Activated T-cell treated with anti-CD3 and anti-CD28 coated beads for 24 hours (primary cell): ENCODE results near the gene ASAP3.

ENCODE experiments used
- DNase-seq: peaks from one replicate; pipeline ENCODE4 v3.0.0-alpha.2; 2020; ENCODE audit warnings: low read depth

ASAP3 gene

DNA sequence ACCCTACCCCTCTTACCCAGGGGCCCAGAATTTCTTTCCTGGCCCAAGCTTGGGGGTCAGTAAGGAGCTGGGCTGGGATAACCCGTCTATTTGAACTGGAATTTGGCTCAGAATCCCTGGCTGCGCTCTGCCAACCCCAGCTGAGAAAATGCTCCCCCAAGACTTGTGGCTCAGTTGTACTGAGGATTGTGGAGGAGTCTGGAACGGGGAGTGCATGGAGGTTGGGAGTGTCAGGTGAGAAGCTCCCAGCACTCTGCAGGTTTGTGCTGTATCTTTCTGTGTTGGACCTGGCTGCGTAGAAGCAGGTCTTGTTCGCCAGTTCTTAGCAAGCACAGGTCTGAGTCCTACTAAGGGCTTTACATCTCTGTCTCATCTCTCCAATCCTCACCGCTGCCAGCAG, 61.0 kb downstream of the ASAP3 start:
- DNase-seq = no peak

DNA sequence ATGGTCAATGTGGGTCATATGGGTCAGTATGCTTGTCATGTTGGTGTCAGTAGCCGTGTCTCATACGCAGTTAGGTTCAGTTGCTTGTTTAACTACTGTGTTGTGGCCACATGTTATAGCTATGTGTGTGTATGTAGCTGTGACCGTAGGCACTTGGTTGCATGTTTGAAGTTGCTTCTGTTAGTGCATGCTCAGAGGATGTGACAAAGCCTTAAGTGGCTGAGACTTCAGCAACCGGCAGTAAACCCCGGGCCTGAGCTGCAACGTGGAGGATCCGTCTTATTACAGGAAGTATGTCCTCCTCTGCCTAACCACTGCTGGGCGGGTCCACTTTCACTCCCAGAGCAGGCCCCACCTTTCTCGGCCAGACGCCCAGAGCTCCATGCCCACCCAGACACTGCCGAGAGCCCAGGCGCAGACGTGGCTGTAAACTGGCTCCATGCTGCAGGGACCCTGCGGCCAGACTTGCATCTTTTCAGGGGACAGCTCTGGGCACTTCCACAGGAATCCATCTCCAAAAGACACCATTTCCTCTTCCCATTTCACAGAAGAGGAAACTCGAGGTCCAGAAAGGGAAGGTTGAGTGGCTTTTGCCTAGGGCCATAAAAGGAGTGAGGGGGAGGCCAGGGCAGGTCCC, 61.6 kb downstream of the ASAP3 start:
- DNase-seq = no peak

DNA sequence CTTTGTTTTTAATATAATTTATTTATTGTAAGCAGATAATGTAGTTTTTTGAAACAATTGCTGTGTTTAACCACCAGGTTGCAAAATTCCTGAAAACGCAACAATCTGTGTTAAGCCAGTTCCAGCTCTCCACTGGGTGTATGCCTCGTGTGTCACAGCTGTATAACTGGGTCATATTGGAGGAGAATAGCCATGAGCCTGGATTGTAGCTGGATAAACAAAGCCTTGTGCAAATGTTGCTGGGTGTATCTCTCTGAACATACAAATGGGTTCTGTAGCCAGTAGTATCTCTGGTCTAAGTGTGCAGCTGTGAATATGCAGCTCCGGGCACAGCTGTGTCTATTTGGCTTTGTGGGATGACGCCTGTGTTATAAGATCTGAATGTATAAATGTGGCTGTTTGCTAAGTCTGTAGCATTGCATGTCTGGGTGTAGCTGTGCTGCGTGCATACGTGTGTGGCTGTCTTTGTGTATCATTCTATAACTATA, 62.2 kb downstream of the ASAP3 start:
- DNase-seq = no peak

DNA sequence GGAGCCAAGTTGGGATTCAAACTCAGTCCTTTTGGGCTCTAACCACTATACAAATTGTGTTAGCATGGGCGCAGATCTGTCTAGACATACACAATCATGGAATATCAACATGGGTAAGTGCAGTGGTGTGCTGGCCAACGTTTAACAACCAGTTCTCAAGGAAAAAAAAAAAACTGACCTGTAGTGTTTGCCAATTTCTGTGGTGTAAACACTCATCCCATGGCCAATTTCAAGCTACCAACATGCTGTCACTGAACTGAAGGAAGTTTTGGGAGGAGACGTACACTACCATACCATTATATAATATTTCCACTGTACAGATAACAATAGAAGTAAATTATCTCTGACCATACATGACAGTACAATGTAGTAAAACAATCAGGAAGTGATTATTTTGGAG, 62.6 kb downstream of the ASAP3 start:
- DNase-seq = no peak

DNA sequence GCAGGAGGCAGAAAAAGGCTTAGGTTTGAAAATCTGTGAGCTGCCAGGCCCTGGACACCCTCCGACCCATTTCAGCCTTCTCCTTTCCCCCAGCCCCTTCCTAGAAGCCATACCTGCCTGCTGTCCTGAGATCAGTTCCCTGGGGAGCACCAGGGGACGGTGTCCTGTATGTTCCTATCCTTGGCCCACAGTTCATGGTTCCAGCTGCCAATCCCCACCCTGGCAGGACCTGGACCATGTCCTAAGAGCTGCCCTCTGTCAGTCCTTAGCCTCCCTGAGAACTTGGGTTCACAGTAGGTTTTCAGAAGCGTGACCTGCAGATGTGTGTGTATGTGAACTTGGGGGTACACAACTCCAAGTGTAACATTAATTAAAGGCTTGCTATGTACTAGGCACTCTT, 63.2 kb downstream of the ASAP3 start:
- DNase-seq = no peak

DNA sequence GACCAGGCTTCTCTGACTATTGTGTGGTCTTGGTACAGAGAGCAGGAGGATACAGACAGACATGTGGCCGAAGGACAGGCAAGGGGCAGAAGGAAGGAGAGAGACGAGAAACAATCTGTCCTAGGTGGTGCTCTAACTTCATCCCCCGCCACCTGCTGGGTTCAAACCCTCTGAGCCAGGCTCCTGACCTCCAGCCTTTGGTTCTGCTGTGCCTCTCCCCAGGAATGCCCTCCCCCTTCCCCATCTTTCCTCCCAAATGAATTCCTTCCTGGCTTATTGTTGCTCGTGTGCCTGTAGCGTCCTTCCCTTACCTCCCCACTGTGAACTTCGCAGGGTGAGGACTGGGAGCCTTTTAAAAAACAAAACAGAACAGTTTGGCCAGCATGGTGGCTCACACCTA, 64.8 kb downstream of the ASAP3 start:
- no peak for DNase-seq

DNA sequence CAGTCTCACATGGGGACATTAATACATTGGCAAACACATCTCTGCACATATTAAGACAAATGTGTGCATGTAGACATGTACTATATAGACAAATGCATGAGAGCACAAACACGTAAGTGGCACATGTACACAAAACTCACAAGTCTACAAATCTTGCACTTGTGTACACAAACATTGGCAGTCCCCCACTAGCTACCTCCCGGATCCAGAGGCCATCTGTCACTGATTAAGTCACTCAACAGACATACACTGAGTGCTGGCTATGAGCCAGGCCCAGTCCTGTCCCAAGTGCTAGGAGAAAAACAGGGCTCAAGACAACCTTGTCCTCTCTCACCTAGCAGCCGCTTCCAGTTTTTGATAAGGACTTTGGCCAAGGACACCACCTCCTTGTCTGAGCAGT, 66.4 kb downstream of the ASAP3 start:
- DNase-seq = no peak

DNA sequence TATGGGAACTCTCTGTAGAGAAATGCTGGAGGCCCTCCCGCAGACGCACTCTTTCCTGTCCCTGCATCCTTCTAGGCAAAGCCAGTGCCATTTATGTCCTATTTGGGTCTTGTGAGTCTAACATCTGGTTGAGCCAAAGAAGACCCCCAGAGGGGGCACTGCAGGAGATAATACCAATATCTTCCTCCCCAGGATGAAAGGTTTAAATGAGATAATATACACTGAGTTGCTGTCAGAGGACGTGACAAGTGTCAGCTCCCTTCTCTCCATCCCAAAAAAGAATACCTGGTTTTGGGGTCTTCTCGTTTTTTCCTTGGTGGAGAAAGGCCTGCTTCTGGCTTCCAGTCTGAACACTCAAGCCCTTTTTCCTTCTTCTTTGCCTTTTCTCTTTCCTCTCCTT, 67.0 kb downstream of the ASAP3 start:
- DNase-seq = no peak

DNA sequence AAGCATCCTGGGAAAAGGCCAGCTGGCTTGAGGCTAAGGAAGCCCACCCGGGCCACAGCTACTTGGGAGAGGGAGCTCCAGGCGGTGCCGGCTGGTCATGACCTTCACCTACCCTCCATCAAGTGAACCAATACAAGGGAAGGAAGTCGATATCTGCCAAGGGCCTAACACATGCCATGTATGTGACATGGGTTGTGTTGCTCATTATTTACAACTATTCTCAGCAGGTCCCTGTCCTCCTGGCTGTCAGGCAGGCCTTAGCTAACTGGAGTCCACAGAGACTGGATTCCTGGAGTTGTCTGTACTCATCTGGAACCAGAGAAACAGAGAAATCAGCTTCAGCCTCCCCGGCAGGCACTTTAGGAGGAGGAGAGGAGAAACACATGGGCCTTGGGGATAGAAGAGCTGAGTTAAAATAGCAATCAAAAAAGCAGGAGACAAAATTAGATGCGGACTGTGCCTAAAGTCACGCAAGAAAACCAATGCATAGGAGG, 75.1 kb downstream of the ASAP3 start:
- no peak for DNase-seq

DNA sequence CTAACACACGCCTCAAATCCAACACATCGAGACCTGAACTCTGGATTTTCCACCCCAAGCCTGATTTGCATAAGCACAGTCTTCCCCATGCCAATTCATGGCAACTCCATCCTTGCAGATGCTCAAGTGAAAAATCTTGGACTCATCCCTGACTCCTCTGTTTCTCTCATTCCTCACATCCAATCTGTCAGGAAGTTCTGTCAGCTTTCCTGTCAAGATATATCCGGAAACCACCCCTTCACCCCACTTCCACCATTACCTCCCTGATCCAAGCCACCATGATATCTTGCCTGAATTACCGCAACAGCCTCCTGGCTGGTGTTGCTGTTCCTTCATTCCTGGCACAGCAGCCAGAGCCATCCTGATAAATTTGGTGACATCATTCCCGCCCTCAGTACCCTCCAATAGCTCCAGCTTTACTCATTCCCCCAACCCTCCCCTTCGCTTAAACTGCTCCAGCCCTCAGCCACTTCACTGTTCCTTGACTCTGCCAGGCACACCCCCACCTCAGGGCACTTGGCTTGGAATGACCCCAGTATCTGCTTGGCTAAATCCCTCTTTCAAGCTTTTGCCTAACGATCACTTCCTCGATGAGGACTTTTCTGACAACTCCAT, 76.9 kb downstream of the ASAP3 start:
- no peak for DNase-seq

DNA sequence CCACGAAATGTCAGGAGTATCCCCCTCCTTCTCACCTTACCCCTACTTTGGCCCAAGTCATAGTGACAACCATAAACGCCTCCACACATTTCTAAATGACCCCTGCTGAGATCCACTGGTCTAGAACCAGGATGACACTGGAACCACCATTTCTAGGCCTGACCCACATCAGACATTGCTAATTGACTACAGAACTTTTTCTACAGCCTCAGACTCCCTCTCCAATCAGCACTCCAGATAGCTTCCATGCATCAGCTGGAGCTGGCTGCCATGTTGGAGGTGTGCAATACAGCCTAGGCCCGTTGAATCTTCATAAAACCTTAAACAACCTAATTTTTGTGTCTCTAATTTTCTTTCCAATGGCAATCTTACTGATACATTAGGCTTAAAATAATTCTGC, 78.0 kb downstream of the ASAP3 start:
- DNase-seq = no peak

DNA sequence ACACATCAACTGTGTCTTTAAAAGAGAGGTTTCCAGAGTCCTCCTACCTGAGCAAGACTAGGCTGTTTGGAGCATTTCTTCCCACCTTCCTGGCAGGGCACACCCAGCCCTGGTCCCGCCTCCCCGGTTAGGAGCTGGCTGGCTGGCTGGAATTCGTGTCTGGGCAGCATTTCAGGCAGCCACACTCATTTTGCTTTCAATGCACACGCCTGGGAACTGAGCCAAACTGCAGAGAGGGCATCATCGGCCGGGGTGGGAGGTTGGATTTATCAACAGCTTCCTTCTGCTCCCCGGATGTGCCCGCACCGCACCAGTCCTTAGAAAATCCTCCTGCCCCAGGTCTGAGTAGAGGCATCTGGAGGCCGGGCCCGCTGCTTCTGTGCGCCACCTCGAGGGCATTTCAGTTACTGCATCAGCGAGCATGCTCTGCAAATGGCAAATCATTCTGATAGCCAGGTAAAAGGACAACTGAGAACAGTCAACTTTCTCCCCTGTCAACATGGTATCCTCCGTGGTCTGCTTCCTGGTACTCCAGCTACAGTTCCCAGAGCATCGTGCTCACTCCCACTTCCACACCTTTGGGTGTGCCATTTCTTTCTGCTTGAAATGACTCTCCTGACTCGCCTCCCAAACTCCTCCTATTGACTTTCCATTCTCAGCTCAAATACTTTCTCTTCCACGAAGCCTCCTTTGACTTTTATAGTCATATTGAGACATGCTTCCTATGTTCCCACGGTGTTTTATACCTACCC, 80.1 kb downstream of the ASAP3 start:
- peak; percentile 78 for DNase-seq

DNA sequence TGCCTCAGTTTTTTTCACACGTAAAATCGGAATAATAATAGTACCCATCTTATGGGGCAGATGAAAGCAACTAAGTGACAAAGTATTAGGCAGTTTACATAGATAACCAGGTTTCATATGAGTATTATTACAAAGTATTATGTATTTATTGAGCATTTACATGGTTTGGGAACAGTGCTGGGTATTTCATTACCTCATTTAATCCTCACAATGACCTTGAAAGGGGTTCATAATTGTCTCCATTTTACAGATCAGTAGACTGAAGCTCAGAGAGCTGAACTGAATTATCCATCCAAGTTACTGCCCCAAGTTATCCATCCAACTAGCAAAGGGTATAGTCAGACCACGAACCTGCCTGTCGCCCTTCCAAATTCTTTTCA, 80.6 kb downstream of the ASAP3 start:
- no peak for DNase-seq

DNA sequence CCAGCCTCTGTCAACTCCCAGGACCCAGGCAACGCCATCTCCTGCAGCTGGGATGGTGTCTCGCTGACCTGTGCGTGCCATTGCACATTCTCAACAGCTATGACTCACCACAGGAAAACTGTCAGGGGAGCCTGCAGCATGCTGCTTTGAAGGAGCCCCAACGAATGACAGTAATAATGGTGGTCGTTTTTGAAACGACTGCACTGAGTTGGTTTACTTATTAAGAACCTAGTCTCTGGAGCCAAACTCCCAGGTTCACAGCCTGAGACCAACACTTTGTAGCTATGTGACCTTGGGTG, 81.0 kb downstream of the ASAP3 start:
- no peak for DNase-seq

DNA sequence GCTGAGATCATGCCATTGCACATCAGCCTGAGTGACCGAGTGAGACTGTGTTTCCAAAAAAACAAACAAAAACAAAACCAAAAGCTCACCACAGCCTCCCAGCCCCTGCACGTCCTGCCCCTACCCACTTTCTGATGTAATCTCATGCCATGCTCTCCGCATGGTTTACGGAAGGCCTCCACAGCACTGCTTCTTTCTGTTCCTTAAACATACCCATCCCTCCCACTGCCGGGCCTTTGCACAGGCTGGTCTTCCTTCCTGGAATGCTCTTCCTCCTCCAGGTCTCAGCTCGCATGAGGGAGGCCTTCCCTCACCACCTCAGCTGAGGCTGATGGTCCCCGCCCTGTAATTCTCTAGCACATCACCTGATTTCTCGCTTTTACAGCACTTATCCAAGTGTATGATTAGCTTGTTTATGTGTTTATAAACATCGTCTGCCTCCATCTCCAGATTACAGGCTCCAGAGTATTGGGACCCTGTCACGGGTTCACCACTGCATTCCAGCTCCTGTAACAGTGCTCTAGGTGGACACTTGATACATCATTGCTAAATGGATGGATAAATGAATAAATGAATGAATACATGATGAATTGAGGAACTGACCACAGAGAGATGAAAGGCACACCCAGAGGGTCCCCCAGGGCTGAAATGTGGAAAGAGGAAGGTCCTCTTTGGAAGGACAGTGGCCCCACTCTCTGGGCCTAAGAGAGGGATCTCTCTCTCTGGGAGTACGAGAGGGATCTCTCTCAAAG, 81.5 kb downstream of the ASAP3 start:
- no peak for DNase-seq

DNA sequence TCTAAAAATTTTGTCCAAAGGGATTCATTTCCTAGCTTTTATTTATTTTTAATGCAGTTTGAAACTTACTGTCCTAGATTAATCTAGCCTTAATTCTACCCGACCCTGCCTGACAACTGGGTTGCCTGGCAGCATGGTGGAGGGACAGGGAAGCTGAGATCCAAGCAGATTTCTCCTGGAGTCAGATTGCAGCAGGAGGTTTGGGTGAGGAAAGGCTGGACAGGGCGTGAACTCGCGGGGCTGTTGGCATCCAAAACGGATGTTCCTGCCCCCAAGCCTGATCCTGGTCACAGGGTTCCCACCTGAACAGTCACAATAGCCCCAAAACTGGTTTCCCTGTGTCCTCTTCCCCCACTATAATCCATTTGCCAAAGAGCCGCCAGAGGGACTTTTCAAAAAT, 82.7 kb downstream of the ASAP3 start:
- DNase-seq = no peak

DNA sequence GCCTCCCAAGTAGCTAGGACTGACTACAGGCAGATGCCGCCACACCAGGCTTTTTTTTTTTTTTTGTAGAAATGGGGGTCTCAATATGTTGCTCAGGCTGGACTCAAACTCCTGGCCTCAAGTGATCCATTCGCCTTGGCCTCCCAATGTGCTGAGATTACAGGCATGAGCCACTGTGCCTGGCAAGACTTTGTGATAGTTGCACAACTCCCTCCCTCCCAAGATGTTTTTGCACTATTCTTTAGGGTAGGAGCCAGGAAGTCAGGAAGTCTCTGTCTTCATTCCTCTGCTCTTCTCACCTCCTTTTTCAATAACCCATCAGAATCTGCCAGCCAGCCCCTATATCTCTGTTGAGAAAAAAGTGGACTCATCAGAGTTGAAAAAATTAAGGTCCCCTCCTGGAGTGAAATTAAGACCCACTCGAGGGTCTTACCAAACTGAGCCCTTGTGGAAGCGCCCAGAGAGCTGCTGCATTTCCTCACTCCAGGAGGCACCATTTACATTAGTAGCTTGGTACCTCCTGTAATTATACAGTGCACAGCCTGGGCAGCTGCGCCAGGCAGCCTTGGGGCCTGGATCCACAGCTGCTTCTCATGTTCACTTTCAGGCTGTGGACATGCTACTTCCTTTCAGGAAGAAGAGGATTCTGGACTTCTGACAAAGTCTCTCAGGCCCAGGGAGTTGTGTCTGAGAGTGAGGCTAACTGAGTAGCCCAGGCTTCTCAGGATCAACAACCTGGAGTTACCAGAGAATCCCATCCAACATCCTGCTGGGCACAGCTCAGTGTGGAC, 83.5 kb downstream of the ASAP3 start:
- DNase-seq = no peak

DNA sequence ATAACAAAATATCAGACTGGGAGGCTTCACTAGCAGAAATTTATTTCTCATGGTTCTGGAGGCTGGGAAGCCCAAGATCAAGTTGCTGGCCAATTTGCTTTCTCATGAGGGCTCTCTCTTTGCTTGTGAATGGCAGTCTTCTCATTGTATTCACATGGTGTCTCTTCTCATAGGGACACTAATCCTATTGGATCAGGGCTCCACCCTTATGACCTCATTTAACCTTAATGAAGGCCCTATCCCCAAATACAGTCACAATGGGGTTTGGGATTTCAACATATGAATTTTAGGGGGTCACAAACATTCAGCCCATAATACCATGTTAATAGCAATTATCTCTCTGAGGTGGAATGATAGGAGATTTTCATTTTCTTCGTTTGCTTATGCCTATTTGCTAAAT, 84.8 kb downstream of the ASAP3 start:
- DNase-seq = no peak

DNA sequence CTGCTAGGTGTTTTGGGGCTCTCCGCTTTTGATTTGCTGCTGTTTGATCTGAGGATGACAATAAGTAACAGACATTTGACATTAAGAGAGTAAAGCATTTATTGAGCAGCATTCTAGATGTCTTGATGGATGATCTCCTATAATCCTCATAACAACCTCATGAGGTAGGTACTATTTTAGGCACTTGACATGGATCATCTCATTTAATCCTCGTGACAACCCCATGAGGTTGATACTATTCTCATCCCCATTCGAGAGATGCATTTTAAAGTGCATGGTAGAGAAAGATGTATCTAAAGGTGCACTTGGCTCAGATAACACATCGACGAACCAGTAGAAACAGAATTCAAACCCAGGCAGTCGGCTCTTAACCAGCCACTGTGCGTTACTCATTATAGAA, 86.1 kb downstream of the ASAP3 start:
- DNase-seq = no peak

DNA sequence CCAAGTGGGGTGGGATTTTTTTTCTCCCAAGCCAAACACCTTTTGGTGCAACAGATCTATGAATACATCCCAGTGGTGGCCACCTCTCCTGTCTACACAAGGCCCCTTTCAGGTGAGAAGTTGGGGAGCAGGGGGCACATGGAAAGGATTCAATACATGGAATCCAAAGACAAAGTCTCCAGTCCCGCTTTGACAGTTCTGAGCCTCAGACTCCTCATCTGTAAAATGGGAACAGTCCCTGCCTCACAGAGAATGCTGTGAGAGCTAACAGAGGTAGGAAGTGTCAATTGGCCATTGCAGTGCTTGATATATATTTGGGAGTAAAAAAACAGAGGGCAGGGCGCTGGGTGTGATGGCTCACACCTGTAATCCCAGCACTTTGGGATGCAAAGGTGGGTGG, 87.6 kb downstream of the ASAP3 start:
- no peak for DNase-seq

DNA sequence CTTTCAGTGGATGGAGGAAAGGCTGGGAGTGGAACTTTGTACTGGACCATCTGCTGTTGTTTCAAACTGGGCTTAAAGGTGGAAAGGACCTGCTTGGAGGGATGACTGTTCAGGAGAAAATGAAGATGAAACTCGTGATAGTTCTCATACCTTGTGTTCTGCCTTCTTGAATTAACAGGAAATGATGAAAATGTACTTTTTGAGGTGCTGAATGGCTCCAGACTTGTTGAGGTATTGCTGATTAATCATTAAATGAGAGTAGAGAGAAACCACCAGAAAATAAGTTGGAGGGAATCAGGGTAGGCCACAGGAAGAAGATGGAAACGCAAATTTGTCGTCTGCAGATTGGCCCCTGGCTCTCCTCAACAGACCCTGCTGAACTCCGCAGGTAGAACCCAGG, 88.1 kb downstream of the ASAP3 start:
- DNase-seq = no peak

DNA sequence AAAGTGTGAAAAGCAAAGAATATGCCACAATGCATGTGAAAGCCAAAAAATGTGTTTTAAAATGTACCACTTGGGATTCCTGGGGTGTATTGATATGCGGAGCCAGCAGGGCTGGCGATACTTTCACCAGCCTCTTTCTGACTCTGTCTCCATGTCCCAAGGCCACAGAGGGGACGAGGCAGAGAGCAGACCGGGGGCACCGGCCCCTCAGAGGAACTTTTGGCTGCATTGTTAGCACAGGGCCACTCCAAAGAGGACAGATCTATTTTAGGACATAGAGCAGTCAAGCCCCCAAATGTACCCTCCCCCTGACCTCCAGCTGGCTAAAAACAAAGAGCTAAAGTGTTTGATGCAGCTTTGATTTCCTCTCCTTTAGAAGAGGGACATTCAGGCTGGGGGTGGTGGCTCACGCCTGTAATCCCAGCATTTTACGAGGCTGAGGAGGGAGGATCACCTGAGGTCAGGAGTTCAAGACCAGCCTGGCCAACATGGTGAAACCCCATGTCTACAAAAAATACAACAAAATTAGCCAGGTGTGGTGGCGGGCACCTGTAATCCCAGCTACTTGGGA, 88.7 kb downstream of the ASAP3 start:
- DNase-seq = no peak
